B cell (primary cell): ENCODE measurements around the gene YIF1A. TPM values are rescaled to one million over a fixed set of nuclear protein-coding genes. Genes with fewer than 3 reads are reported as not detected.

Source experiments
- ATAC-seq: fragments of 200-7000 bp; cut with Tn5 transposase; one replicate; pipeline ENCODE4 v1.10.0; 2021; ENCODE audit warnings: low read depth, mild to moderate bottlenecking, moderate number of reproducible peaks, moderate library complexity
- CTCF ChIA-PET: fragments of 350-600 bp; sonication (Branson Sonifier 250); formaldehyde crosslinking; loops from one replicate; lab custom pipeline; 2021; ENCODE audit warnings: antibody characterized with exemption, inconsistent platforms; lab: Charles Lee
- POLR2A ChIA-PET: fragments of 350-600 bp; sonication (Branson Sonifier 250); formaldehyde crosslinking; loops from one replicate; lab custom pipeline; 2021; ENCODE audit warnings: antibody characterized with exemption; lab: Charles Lee
- DNase-seq: peaks from one replicate; pipeline ENCODE4 v3.0.0; 2013
- H2AFZ ChIP-seq: 2 replicates; pipeline ENCODE4 v1.6.1; 2012; ENCODE audit warnings: mild to moderate bottlenecking, low read depth, low read length; ENCODE audit not compliant: insufficient read depth, poor library complexity, severe bottlenecking
- H3K27ac ChIP-seq, 2 donors: 1 replicate in 1 of 2; 2 replicates in 1 of 2; pipeline ENCODE4 v1.5.1; 2012 to 2013; ENCODE audit warnings: low read length in 2 of 2, mild to moderate bottlenecking in 2 of 2, moderate library complexity in 1 of 2
- H3K27me3 ChIP-seq, 4 experiments: fragments of 200-600 bp in 1 of 4; sonication (generic) in 1 of 4; replicated peaks in 1 of 4; 1 replicate in 2 of 4; 2 replicates in 2 of 4; pipeline versions ENCODE4 v1.6.1 to v1.7.0; 2013 to 2016; ENCODE audit warnings: low read length in 3 of 4, mild to moderate bottlenecking in 2 of 4, mixed read lengths in 1 of 4, moderate library complexity in 1 of 4; ENCODE audit not compliant: insufficient read depth in 4 of 4, control insufficient read depth in 3 of 4; ENCODE audit errors: control extremely low read depth in 1 of 4
- H3K36me3 ChIP-seq, 2 experiments: replicated peaks in 1 of 2; 1 replicate in 1 of 2; 2 replicates in 1 of 2; pipeline versions ENCODE4 v1.6.1 to v1.7.1; 2013; ENCODE audit warnings: low read length in 1 of 2; ENCODE audit not compliant: insufficient read depth in 2 of 2, control insufficient read depth in 1 of 2; ENCODE audit errors: control extremely low read depth in 1 of 2, extremely low read depth in 1 of 2
- H3K4me1 ChIP-seq, 2 donors: fragments of 200-600 bp in 1 of 2; sonication (generic) in 1 of 2; 1 replicate in 1 of 2; 2 replicates in 1 of 2; pipeline versions ENCODE4 v1.5.1 to v1.6.1; 2013 to 2017; ENCODE audit warnings: low read length in 2 of 2; ENCODE audit not compliant: control insufficient read depth in 2 of 2, insufficient read depth in 2 of 2
- H3K4me2 ChIP-seq: replicated peaks from 2 replicates; pipeline ENCODE3; 2012; ENCODE audit warnings: mild to moderate bottlenecking, low read depth, low read length; ENCODE audit not compliant: poor library complexity, severe bottlenecking
- H3K4me3 ChIP-seq, 5 experiments: fragments of 200-600 bp in 1 of 5; sonication (generic) in 1 of 5; 1 replicate in 3 of 5; 2 replicates in 2 of 5; pipeline versions ENCODE4 v1.5.1 to v1.7.0; 2011 to 2016; ENCODE audit warnings: low read length in 4 of 5, mild to moderate bottlenecking in 4 of 5, low read depth in 2 of 5, control low read depth in 1 of 5, moderate library complexity in 1 of 5; ENCODE audit not compliant: insufficient read depth in 1 of 5; ENCODE audit errors: control extremely low read depth in 1 of 5, extremely low read depth in 1 of 5
- H3K79me2 ChIP-seq: fragments of 200-600 bp; sonication (generic); one replicate; pipeline ENCODE4 v1.6.0; 2016; ENCODE audit warnings: low read length; ENCODE audit not compliant: control insufficient read depth, insufficient read depth
- H3K9ac ChIP-seq: fragments of 200-600 bp; sonication (generic); 2 replicates; pipeline ENCODE4 v1.6.1; 2017; ENCODE audit warnings: mild to moderate bottlenecking, low read length, moderate library complexity
- H3K9me3 ChIP-seq, 3 donors: one replicate each; pipeline versions ENCODE4 v1.6.1 to v1.7.1; 2013; ENCODE audit warnings: low read length in 2 of 3; ENCODE audit not compliant: control insufficient read depth in 2 of 3, insufficient read depth in 1 of 3; ENCODE audit errors: control extremely low read depth in 1 of 3
- H4K20me1 ChIP-seq: 2 replicates; pipeline ENCODE4 v1.6.0; 2012; ENCODE audit warnings: mild to moderate bottlenecking, low read length; ENCODE audit not compliant: insufficient read depth, control insufficient read depth, poor library complexity, severe bottlenecking
- H3K27ac Mint-ChIP-seq: one replicate; pipeline ENCODE4 v1.8.0; 2021; ENCODE audit warnings: mixed read lengths
- H3K27me3 Mint-ChIP-seq: one replicate; pipeline ENCODE4 v1.8.0; 2021; ENCODE audit warnings: mixed read lengths
- H3K4me1 Mint-ChIP-seq: one replicate; pipeline ENCODE4 v1.8.0; 2021; ENCODE audit warnings: mixed read lengths
- H3K4me3 Mint-ChIP-seq: one replicate; pipeline ENCODE4 v1.8.0; 2021; ENCODE audit warnings: mixed read lengths
- H3K9me3 Mint-ChIP-seq: one replicate; pipeline ENCODE4 v1.8.0; 2022; ENCODE audit warnings: mixed read lengths; ENCODE audit not compliant: insufficient read depth
- EZH2 ChIP-seq: IDR thresholded peaks from 2 replicates; pipeline ENCODE4 v1.6.1; 2012; ENCODE audit warnings: borderline replicate concordance, low read depth, mild to moderate bottlenecking, moderate library complexity, low read length; ENCODE audit not compliant: insufficient read depth, poor library complexity, severe bottlenecking
- WGBS: methylation state at CpG from one replicate; pipeline ENCODE4 v1.1.5; 2013; ENCODE audit warnings: missing lambda C conversion rate; ENCODE audit not compliant: insufficient coverage; 5-methylcytosine and 5-hydroxymethylcytosine counted together
- intact Hi-C: fragments of 100-400 bp; cut with micrococcal nuclease; formaldehyde crosslinking; loops from one replicate; pipeline ENCODE4 v1.10.0; 2022
- polyA plus RNA-seq: library from polyadenylated mRNA; depleted of rRNA; stranded (reverse); fragments of >200 nt; gene quantifications from 2 replicates; pipeline ENCODE4 v1.2.3, GENCODE V29; 2012
- total RNA-seq, 2 donors: library from RNA; stranded (reverse); fragments of 120-200 nt in 1 of 2; gene quantifications; 1 replicate in 1 of 2; 2 replicates in 1 of 2; pipeline versions ENCODE4 v1.2.3 to v1.2.4, GENCODE V29; 2013 to 2022
- TF ChIP-seq, protein P1 (sequence below): fragments of 200-600 bp; IDR thresholded peaks from one replicate; pipeline ENCODE4 v1.8.0; 2022; ENCODE audit warnings: antibody characterized with exemption, mild to moderate bottlenecking

YIF1A gene
- total and polyA plus RNA-seq, 2 donors (not counting 1 experiment from before 2014, with no cell fraction given): 43.9 to 95.0 TPM

DNA sequence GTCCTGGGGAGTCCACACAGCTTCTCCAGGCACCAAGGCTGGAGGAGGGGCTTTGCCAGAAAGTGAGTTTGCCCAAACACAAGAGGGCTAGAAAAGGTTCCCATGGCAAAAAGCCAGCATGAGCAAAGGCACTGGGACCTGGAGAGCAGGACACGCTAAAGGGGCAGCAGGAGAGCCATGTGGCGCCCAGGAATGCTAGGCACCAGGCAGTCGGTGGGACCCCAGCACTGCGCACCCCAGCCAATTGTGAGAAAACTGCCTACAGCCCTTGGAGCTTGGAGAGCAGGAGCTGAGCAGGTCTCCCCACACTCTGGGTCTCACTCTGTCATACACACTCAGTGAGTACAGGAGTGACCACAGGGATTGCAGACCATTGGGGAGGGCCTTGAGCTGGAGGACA, 25.7 kb downstream of the YIF1A start:
- peaks cover 24% of the 10 kb centered on the region for H3K4me1 Mint-ChIP-seq
- WGBS: 100% methylated on average over 3 of the region's 4 CpGs

DNA sequence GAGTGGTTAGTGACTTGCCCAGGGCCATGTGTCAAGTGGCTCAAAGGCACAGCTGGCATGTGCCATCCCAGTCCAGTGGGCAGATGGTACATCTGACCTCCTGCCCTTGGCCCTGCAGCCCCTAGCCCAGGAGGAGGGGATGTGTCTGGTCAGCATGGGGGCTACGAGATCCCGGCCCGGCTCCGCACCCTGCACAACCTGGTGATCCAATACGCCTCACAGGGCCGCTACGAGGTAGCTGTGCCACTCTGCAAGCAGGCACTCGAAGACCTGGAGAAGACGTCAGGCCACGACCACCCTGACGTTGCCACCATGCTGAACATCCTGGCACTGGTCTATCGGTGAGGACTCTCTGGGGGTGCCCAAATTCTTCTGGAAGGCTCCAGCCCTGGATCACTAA, 26.2 kb downstream of the YIF1A start:
- Histone ChIP-seq H3K4me2 (no peak overlapping the region), H3K27ac (no peak overlapping the region), H2AFZ (no peak overlapping the region), H3K9ac (no peak overlapping the region), H3K79me2 (peaks cover 7% of the 10 kb centered on the region), H3K36me3 (peaks cover 0 to 47% of the 10 kb centered on the region in 2 experiments), H3K4me3 (no peak overlapping the region), H3K4me1 (peaks cover 11 to 17% of the 10 kb centered on the region in 2 donors), H4K20me1 (peaks cover 16% of the 10 kb centered on the region), H3K9me3 (no peaks in the 10 kb centered on the region), H3K27me3 (no peaks in the 10 kb centered on the region)
- DNase-seq: no peak
- POLR2A ChIA-PET: no interaction called here
- no peaks in the 10 kb centered on the region for H3K9me3 Mint-ChIP-seq
- H3K27ac Mint-ChIP-seq: no peak overlapping the region
- intact Hi-C loops: no loop called here
- CTCF ChIA-PET: interaction anchor here (0.6 to 1.0 kb wide), 3 partner anchors 20 to 120 kb away, joined by 3 read pairs; no protein-coding TSS in a partner anchor
- ATAC-seq: no peak
- WGBS: 98% methylated on average over 12 of the region's 12 CpGs
- peaks cover 22% of the 10 kb centered on the region for H3K4me1 Mint-ChIP-seq
- TF ChIP-seq EZH2: no peak
- TF ChIP-seq, protein P1, sequence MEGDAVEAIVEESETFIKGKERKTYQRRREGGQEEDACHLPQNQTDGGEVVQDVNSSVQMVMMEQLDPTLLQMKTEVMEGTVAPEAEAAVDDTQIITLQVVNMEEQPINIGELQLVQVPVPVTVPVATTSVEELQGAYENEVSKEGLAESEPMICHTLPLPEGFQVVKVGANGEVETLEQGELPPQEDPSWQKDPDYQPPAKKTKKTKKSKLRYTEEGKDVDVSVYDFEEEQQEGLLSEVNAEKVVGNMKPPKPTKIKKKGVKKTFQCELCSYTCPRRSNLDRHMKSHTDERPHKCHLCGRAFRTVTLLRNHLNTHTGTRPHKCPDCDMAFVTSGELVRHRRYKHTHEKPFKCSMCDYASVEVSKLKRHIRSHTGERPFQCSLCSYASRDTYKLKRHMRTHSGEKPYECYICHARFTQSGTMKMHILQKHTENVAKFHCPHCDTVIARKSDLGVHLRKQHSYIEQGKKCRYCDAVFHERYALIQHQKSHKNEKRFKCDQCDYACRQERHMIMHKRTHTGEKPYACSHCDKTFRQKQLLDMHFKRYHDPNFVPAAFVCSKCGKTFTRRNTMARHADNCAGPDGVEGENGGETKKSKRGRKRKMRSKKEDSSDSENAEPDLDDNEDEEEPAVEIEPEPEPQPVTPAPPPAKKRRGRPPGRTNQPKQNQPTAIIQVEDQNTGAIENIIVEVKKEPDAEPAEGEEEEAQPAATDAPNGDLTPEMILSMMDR: no peak
- no peak overlapping the region for H3K4me3 Mint-ChIP-seq
- no peaks in the 10 kb centered on the region for H3K27me3 Mint-ChIP-seq

More for the DNA sequence above, 25.7 kb downstream of the YIF1A start:
- no peaks in the 10 kb centered on the region for H3K27me3 ChIP-seq
- DNase-seq (no peak), ATAC-seq (no peak)
- peaks cover 10% of the 10 kb centered on the region for H4K20me1 ChIP-seq
- peaks cover 0 to 47% of the 10 kb centered on the region in 2 experiments for H3K36me3 ChIP-seq
- H3K27ac ChIP-seq: no peak overlapping the region
- H3K4me2 ChIP-seq: no peak overlapping the region
- TF ChIP-seq, protein P1: no peak
- no peak for TF ChIP-seq EZH2
- Mint-ChIP-seq H3K27me3 (no peaks in the 10 kb centered on the region), H3K9me3 (no peaks in the 10 kb centered on the region), H3K27ac (no peak overlapping the region), H3K4me3 (no peak overlapping the region)
- peaks cover 7% of the 10 kb centered on the region for H3K79me2 ChIP-seq
- H2AFZ ChIP-seq: no peak overlapping the region
- intact Hi-C loops: no loop called here
- no peaks in the 10 kb centered on the region for H3K9me3 ChIP-seq
- POLR2A ChIA-PET: no interaction called here
- no peak overlapping the region for H3K9ac ChIP-seq
- CTCF ChIA-PET: no interaction called here
- no peak overlapping the region for H3K4me3 ChIP-seq
- peaks cover 11 to 21% of the 10 kb centered on the region in 2 donors for H3K4me1 ChIP-seq
